ENCODE measurements around the gene SOX5.

DNA sequence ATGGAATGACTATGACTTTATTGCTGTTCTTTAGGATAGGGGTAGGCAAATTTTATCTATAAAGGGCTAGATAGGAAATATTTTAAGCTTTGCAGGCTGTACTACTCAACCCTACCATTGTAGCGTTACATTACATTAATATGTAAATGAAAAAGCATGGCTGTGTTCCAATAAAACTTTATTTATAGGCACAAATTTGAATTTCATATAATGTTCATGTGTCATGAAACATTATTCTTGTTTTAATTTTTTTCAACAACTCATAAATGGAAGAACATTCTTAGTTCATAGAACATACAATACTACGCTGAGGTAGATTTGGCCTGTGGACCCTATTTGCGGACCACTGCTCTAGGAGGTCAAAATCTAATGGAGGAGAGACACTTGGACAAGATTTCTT is 133.7 kb downstream of the SOX5 start:
- TF ChIP-seq, protein P1, sequence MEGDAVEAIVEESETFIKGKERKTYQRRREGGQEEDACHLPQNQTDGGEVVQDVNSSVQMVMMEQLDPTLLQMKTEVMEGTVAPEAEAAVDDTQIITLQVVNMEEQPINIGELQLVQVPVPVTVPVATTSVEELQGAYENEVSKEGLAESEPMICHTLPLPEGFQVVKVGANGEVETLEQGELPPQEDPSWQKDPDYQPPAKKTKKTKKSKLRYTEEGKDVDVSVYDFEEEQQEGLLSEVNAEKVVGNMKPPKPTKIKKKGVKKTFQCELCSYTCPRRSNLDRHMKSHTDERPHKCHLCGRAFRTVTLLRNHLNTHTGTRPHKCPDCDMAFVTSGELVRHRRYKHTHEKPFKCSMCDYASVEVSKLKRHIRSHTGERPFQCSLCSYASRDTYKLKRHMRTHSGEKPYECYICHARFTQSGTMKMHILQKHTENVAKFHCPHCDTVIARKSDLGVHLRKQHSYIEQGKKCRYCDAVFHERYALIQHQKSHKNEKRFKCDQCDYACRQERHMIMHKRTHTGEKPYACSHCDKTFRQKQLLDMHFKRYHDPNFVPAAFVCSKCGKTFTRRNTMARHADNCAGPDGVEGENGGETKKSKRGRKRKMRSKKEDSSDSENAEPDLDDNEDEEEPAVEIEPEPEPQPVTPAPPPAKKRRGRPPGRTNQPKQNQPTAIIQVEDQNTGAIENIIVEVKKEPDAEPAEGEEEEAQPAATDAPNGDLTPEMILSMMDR (IDR thresholded peaks at IDR 0.05), result no peak
- no peak for TF ChIP-seq POLR2AphosphoS5 (IDR thresholded peaks at IDR 0.05)
- no peak for TF ChIP-seq POLR2A (IDR thresholded peaks at IDR 0.05)
- no peak for TF ChIP-seq EP300 (IDR thresholded peaks at IDR 0.05)

Measured in sigmoid colon (tissue), 4 donors.